ENCODE measurements around the gene CRTC1. TPM values are rescaled to one million over a fixed set of nuclear protein-coding genes. Genes with fewer than 3 reads are reported as not detected.

CRTC1 gene
- total RNA-seq, 1 experiment from 2014 or later: 18.1 TPM

GRCh38 chr19:18735752-18736151 lies 52.3 kb downstream of the CRTC1 start:
- CTCF ChIA-PET: no interaction called here
- H3K27ac ChIP-seq (ENCODE audit: low read depth, low read length, poor library complexity, severe bottlenecking): peak overlapping the region; percentile 35
- no peaks in the 10 kb centered on the region for H3K27me3 ChIP-seq (replicated peaks; ENCODE audit: insufficient read depth, low read depth, low read length, poor library complexity)
- no peak for TF ChIP-seq CTCF (conservative IDR thresholded peaks at IDR 0.05; ENCODE audit: low read depth, low read length)
- no peak for TF ChIP-seq EZH2 (IDR thresholded peaks at IDR 0.05; ENCODE audit: borderline replicate concordance, low read depth, low read length, poor library complexity, severe bottlenecking)
- POLR2A ChIA-PET (ENCODE audit: low non-redundant PET): no interaction called here
- no peaks in the 10 kb centered on the region for H3K9me3 ChIP-seq (ENCODE audit: low read depth, low read length, poor library complexity, severe bottlenecking)
- no peaks in the 10 kb centered on the region for H3K36me3 ChIP-seq (ENCODE audit: insufficient read depth, low read length, poor library complexity, severe bottlenecking)
- H3K4me1 ChIP-seq (ENCODE audit: insufficient read depth, low read length, poor library complexity, severe bottlenecking): peaks cover 54% of the 10 kb centered on the region
- intact Hi-C loops (cut with micrococcal nuclease; ENCODE audit: unreplicated experiment): no loop called here
- H3K4me3 ChIP-seq (ENCODE audit: low read depth, low read length, poor library complexity, severe bottlenecking): no peak overlapping the region
- no peak for DNase-seq (ENCODE audit: low spot score)
- no TSS peak for BruUV-seq (replicated peaks)

GRCh38 chr19:18736415-18737336 lies 53.2 kb downstream of the CRTC1 start:
- H3K27me3 ChIP-seq (replicated peaks; ENCODE audit: insufficient read depth, low read depth, low read length, poor library complexity): no peaks in the 10 kb centered on the region
- intact Hi-C loops (cut with micrococcal nuclease; ENCODE audit: unreplicated experiment): no loop called here
- H3K27ac ChIP-seq (ENCODE audit: low read depth, low read length, poor library complexity, severe bottlenecking): no peak overlapping the region
- H3K4me1 ChIP-seq (ENCODE audit: insufficient read depth, low read length, poor library complexity, severe bottlenecking): peaks cover 45% of the 10 kb centered on the region
- TF ChIP-seq EZH2 (IDR thresholded peaks at IDR 0.05; ENCODE audit: borderline replicate concordance, low read depth, low read length, poor library complexity, severe bottlenecking) (no peak), CTCF (conservative IDR thresholded peaks at IDR 0.05; ENCODE audit: low read depth, low read length) (no peak)
- H3K36me3 ChIP-seq (ENCODE audit: insufficient read depth, low read length, poor library complexity, severe bottlenecking): no peaks in the 10 kb centered on the region
- no peak overlapping the region for H3K4me3 ChIP-seq (ENCODE audit: low read depth, low read length, poor library complexity, severe bottlenecking)
- DNase-seq (ENCODE audit: low spot score): no peak
- ChIA-PET POLR2A (ENCODE audit: low non-redundant PET) (no interaction called here), CTCF (no interaction called here)
- no peaks in the 10 kb centered on the region for H3K9me3 ChIP-seq (ENCODE audit: low read depth, low read length, poor library complexity, severe bottlenecking)
- no TSS peak for BruUV-seq (replicated peaks)

DNA sequence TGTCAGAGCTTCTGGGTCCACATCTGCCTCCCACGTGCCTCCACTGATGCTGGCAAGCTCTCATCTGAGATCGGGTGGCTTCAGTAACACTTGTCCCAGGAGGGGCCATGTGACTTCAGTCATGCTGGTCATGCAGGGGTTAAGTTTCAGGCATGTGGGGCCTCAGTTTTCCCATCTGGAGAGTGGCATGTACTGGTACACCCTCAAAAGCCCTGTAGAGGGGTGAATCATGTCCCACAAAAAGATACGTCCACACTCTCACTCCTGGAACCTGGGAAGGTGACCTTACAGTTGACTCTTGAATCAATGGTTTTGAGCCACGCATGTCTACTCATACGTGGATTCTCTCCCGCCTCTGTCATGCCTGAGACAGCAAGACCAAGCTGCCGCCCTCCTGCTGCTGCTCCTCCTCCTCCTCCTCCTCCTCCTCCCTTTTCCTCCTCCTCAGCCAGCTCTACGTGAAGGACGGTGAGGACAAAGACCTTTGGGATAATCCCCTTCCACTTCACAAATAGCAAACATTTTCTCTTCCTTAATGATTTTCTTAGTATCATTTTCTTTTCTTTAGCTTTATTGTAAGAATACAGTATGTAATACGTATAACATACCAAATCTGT lies 54.0 kb downstream of the CRTC1 start:
- Histone ChIP-seq H3K9me3 (ENCODE audit: low read depth, low read length, poor library complexity, severe bottlenecking) (no peaks in the 10 kb centered on the region), H3K36me3 (ENCODE audit: insufficient read depth, low read length, poor library complexity, severe bottlenecking) (no peaks in the 10 kb centered on the region), H3K4me3 (ENCODE audit: low read depth, low read length, poor library complexity, severe bottlenecking) (no peak overlapping the region), H3K27me3 (replicated peaks; ENCODE audit: insufficient read depth, low read depth, low read length, poor library complexity) (no peaks in the 10 kb centered on the region), H3K4me1 (ENCODE audit: insufficient read depth, low read length, poor library complexity, severe bottlenecking) (peaks cover 37% of the 10 kb centered on the region), H3K27ac (ENCODE audit: low read depth, low read length, poor library complexity, severe bottlenecking) (no peak overlapping the region)
- CTCF ChIA-PET: no interaction called here
- intact Hi-C loops (cut with micrococcal nuclease; ENCODE audit: unreplicated experiment): no loop called here
- DNase-seq (ENCODE audit: low spot score): no peak
- POLR2A ChIA-PET (ENCODE audit: low non-redundant PET): no interaction called here
- no TSS peak for BruUV-seq (replicated peaks)
- TF ChIP-seq CTCF (conservative IDR thresholded peaks at IDR 0.05; ENCODE audit: low read depth, low read length) (no peak), EZH2 (IDR thresholded peaks at IDR 0.05; ENCODE audit: borderline replicate concordance, low read depth, low read length, poor library complexity, severe bottlenecking) (no peak)
